Thoracic aorta (tissue), 2 donors: ENCODE data around the gene XRN2. TPM values are rescaled to one million over a fixed set of nuclear protein-coding genes. Genes with fewer than 3 reads are reported as not detected.

ENCODE experiments used
- ATAC-seq: fragments of 150-250 bp; one replicate; pipeline ENCODE4 v1.8.0; 2017; ENCODE audit warnings: low read depth; ENCODE audit not compliant: insufficient number of reproducible peaks, low FRiP score
- DNase-seq: peaks from one replicate; pipeline ENCODE4 v3.0.0-alpha.2; 2020; ENCODE audit warnings: low spot score
- H3K27ac ChIP-seq, 2 donors: fragments of 200-600 bp; sonication (generic); 1 replicate in 1 of 2; 2 replicates in 1 of 2; pipeline ENCODE4 v1.5.1; 2016; ENCODE audit warnings: mild to moderate bottlenecking in 2 of 2, moderate library complexity in 2 of 2
- H3K27me3 ChIP-seq: fragments of 200-600 bp; sonication (generic); replicated peaks from 2 replicates; pipeline ENCODE4 v1.6.0; 2016; ENCODE audit warnings: mild to moderate bottlenecking; ENCODE audit not compliant: insufficient read depth
- H3K36me3 ChIP-seq: fragments of 200-600 bp; sonication (generic); one replicate; pipeline ENCODE4 v1.5.1; 2016
- H3K4me1 ChIP-seq, 2 donors: fragments of 200-600 bp; sonication (generic); 1 replicate in 1 of 2; 2 replicates in 1 of 2; pipeline versions ENCODE4 v1.5.1 to v1.6.0; 2016; ENCODE audit warnings: low read depth in 2 of 2, mild to moderate bottlenecking in 1 of 2; ENCODE audit not compliant: control insufficient read depth in 1 of 2
- H3K4me3 ChIP-seq: fragments of 200-600 bp; sonication (generic); 2 replicates; pipeline ENCODE4 v1.5.1; 2016; ENCODE audit warnings: mild to moderate bottlenecking
- H3K9me3 ChIP-seq: fragments of 200-600 bp; sonication (generic); 2 replicates; pipeline ENCODE4 v1.5.1; 2016
- CTCF ChIP-seq: fragments of 200-600 bp; sonication (generic); IDR thresholded peaks from one replicate; pipeline ENCODE4 v1.5.1; 2019; ENCODE audit warnings: antibody characterized with exemption
- total RNA-seq, 2 donors: library from RNA; depleted of rRNA; stranded (reverse); fragments of >200 nt; gene quantifications; one replicate each; pipeline versions ENCODE4 v1.1.0 to v1.2.3, GENCODE V29; 2016

The XRN2 gene
- total RNA-seq, 2 donors from 2014 or later: 44.7 to 72.2 TPM

- TF ChIP-seq CTCF: no peak
- ATAC-seq: no peak
- DNase-seq: no peak
- H3K27me3 ChIP-seq: no peaks in the 10 kb centered on the region
- H3K9me3 ChIP-seq: no peaks in the 10 kb centered on the region
- no peak overlapping the region for H3K27ac ChIP-seq
- no peak overlapping the region for H3K4me3 ChIP-seq
- H3K4me1 ChIP-seq: no peaks in the 10 kb centered on the region
- H3K36me3 ChIP-seq: no peaks in the 10 kb centered on the region
Observed at GRCh38 chr20:21262812-21263211, 40.3 kb upstream of the XRN2 start.

- no peak for ATAC-seq
- no peak for TF ChIP-seq CTCF
- no peaks in the 10 kb centered on the region for H3K9me3 ChIP-seq
Observed at GRCh38 chr20:21265261-21266190, 37.6 kb upstream of the XRN2 start.

GRCh38 chr20:21266191-21266536, 37.0 kb upstream of the XRN2 start:
- TF ChIP-seq CTCF: no peak
- no peaks in the 10 kb centered on the region for H3K4me1 ChIP-seq
- no peak overlapping the region for H3K27ac ChIP-seq
- ATAC-seq (no peak), DNase-seq (no peak)
- H3K27me3 ChIP-seq: no peaks in the 10 kb centered on the region
- H3K9me3 ChIP-seq: no peaks in the 10 kb centered on the region
- H3K36me3 ChIP-seq: no peaks in the 10 kb centered on the region
- H3K4me3 ChIP-seq: no peak overlapping the region

More at GRCh38 chr20:21265261-21266190, 37.6 kb upstream of the XRN2 start:
- DNase-seq: no peak
- Histone ChIP-seq H3K4me1 (no peaks in the 10 kb centered on the region), H3K27ac (no peak overlapping the region), H3K36me3 (no peaks in the 10 kb centered on the region), H3K27me3 (no peaks in the 10 kb centered on the region), H3K4me3 (no peak overlapping the region)

- ATAC-seq (no peak), DNase-seq (no peak)
- Histone ChIP-seq H3K4me1 (no peaks in the 10 kb centered on the region), H3K36me3 (no peaks in the 10 kb centered on the region), H3K9me3 (no peaks in the 10 kb centered on the region), H3K27me3 (no peaks in the 10 kb centered on the region), H3K27ac (no peak overlapping the region), H3K4me3 (no peak overlapping the region)
- no peak for TF ChIP-seq CTCF
Observed at GRCh38 chr20:21269772-21270171, 33.4 kb upstream of the XRN2 start.

GRCh38 chr20:21270806-21271205, 32.3 kb upstream of the XRN2 start:
- ATAC-seq: no peak
- H3K27ac ChIP-seq: no peak overlapping the region

More at GRCh38 chr20:21270806-21271205, 32.3 kb upstream of the XRN2 start:
- Histone ChIP-seq H3K36me3 (no peaks in the 10 kb centered on the region), H3K4me3 (no peak overlapping the region), H3K4me1 (no peaks in the 10 kb centered on the region), H3K27me3 (no peaks in the 10 kb centered on the region), H3K9me3 (no peaks in the 10 kb centered on the region)
- DNase-seq: no peak
- TF ChIP-seq CTCF: no peak
